GM19351 (cell line): ENCODE results near the gene MORN1.

Experiments
- ATAC-seq: cut with Tn5 transposase; IDR thresholded peaks from one replicate; pipeline ENCODE4 v1.9.1; 2021; ENCODE audit warnings: mild to moderate bottlenecking, moderate library complexity; ENCODE audit not compliant: unreplicated experiment

MORN1 gene

GRCh38 chr1:2405588-2406295 is 14.4 kb upstream of the MORN1 start:
- ATAC-seq = no peak

DNA sequence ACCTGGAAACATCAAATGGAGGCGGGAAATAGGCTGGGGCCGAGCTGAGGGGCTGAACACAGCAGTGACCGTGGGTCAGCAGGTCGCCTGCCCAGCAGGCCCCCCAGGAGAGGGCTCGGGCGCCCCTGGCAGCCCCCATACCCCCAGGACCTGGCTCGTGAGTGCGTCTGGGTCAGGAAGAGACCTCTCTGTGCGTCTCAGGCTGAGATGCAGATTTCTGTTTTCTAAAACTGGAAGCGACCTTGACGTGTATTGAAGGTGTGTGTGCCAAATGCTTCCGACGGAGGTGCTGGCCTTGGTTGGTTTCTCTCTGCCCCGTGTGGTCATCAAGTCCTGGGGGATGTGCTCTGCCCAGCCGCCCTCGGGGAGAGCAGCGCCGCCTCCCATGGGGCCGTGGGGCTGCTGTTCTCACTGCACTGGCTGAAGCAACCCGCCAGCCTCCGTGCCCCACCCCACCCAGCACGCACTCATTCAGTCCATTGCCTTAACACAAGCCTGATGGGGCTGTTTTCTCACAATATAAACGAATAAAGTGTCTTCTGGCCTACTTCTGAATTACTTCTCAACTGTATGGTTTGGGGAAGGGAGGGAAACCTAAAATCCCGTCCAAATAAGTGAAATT is 13.6 kb upstream of the MORN1 start:
- ATAC-seq = no peak

GRCh38 chr1:2404142-2404889 is 13.0 kb upstream of the MORN1 start:
- ATAC-seq = no peak

DNA sequence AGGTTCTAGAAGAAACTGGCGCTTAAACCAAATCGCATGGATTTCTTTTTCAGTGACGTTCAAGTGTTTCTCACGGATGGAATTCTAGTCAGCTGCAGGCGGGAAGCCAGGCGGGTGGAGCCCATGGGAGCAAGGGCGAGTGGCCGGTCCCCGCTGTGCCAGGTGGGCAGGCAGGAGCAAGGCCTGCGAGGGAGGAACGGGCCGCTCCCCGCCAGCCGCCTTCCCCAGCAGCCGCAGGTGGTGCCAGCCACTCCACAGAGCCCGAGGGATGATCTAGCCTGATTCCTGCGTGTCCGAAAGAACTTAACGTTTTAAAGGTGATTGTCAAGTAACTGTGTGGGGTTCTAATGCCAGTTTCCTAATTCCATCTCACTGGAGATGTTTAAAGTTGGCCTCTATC is 11.9 kb upstream of the MORN1 start:
- ATAC-seq = no peak

GRCh38 chr1:2402420-2402819 is 11.1 kb upstream of the MORN1 start:
- ATAC-seq = no peak

GRCh38 chr1:2400950-2401649 is 9.7 kb upstream of the MORN1 start:
- no peak for ATAC-seq

GRCh38 chr1:2400576-2400909 is 9.2 kb upstream of the MORN1 start:
- no peak for ATAC-seq

DNA sequence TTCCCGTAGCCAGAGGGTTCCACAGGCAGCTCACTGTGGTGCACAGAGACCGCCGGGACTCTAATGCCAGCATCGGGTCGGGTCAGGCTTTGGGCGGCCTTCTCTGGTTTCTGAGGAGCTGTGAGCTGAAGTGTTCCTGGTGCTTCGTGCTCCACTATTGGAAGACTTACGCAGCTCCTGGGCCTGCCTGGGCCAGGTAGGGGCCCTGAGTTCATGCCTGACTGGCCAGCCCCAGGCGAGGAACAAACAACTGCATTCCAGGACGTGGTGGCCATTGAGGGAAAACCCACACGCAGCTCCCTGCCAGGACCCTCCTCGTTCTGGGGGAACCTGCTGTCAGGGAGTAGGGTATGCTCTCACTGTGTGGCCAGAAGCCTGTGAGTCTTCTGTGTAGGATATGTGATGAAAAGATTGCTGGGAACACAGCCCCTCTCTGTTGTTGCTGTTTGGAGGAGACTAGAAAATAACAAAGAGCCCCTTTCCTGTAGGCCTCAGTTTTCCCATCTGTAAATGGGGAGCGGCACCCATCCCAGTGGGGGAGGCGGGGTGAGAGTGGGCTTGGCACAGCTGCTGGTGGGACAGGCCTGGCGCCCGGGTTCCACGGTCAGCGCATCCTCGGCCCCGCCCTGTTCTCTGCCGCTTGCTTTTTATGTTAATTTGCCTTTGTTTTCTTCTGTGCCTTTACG is 8.7 kb upstream of the MORN1 start:
- ATAC-seq = no peak

- ATAC-seq = no peak
Observed at GRCh38 chr1:2398871-2399270, 7.5 kb upstream of the MORN1 start.

- no peak for ATAC-seq
Observed at GRCh38 chr1:2397007-2397679, 5.8 kb upstream of the MORN1 start.

DNA sequence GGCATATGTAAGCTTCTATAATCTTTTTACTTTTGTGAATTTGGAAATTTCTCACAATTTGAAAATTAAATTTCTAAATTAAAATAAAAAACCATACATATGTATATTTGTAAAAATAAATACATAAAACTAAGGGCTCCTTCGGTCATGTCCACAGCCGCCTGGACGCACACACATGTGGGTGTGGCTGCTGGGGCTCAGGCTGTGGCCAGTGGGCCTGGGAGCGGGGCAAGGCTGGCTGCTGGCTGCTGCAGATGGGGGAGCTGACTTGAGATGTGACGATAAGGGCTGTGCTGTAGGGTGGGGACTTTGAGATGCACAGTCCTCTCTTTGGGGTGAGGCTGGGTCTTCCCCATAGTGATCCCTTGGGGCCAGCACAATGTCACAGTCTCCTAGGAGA is 5.1 kb upstream of the MORN1 start:
- ATAC-seq = no peak

GRCh38 chr1:2396059-2396458 is 4.7 kb upstream of the MORN1 start:
- ATAC-seq = no peak

GRCh38 chr1:2395245-2395644 is 3.9 kb upstream of the MORN1 start:
- no peak for ATAC-seq

- no peak for ATAC-seq
Observed at GRCh38 chr1:2394761-2395160, 3.4 kb upstream of the MORN1 start.

DNA sequence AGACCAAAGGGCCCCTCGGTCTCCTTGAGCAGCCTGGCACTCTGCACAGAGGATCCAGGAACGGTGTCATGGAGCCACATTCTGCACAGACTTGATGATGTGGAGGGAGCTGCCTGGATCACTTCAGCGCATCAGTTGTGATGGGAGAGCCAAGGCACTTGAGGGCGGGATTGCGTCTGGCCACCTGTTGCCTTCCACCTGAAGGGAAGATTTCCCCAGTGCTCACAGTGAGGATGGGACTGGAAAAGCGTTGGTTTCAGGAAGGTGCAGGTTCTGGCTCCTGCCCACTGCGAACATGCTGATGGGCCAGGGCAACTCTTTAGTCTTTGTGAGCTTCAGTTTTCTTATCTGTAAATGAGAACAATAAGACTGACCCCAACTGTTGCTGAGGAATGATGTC is 2.9 kb upstream of the MORN1 start:
- no peak for ATAC-seq

- ATAC-seq = no peak
Observed at GRCh38 chr1:2393471-2393877, 2.1 kb upstream of the MORN1 start.

GRCh38 chr1:2392686-2393085 is 1.3 kb upstream of the MORN1 start:
- no peak for ATAC-seq

DNA sequence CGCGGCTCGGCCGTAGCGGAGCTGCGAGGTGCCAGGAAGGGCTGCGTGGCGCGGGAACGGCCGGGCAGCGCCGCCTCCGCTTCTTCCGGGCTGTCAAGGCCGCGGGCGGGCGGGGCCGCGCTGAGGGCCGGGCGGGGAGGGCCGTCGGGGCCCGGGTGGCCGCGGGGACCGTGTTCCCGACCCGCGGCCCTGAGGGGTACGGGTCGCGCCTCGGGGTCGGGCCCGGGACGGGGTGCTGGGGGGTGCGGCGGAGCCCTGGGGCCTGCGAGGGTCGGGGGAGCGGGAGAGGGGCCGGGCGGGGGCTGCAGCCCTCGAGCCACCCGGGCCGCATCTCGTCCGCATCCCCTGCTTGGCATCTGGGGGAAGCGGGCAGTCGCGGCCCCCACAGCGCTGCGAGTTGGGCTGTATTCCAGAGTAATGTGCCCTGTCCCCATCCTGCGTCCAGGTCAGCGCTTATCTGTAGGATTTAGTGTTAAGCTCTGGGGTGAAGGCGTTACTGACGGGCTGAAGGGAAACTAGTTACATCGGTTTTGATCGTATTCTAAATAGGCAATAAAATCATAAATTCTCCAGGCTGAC is 666 bp upstream of the MORN1 start:
- ATAC-seq = peak; percentile 15

DNA sequence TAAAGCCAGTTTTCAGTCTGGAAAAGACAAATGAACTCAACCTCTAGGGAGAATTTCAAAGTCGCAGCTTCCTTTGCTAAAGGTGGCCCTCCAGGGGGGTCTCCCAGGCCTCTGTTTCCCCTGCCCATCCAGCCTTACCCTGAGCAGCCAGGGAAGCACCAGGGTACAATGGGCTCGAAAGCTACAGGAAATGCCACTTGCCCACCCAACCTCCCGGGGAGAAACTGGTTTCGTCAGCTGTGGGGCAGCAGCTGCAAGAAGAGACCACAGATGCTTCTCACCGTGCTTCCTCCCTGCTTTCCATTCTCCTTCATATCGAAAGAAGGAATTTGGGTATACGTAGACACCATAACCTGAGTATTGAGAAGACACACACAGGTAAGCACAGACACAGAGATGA is 1.7 kb downstream of the MORN1 start:
- no peak for ATAC-seq
